Lower leg skin (tissue), 3 donors: Measurements from ENCODE around the gene CALML5.

Experiments used
- POLR2A ChIP-seq, 2 donors: fragments of 450-650 bp; IDR thresholded peaks; one replicate each; pipeline ENCODE4 v1.6.1; 2016 to 2017; ENCODE audit warnings: antibody characterized with exemption in 2 of 2, mild to moderate bottlenecking in 1 of 2, moderate library complexity in 1 of 2
- TF ChIP-seq, protein P1 (sequence below), 3 donors: fragments of 450-650 bp; IDR thresholded peaks; one replicate each; pipeline ENCODE4 v1.5.1; 2016; ENCODE audit warnings: antibody characterized with exemption in 3 of 3, mild to moderate bottlenecking in 3 of 3, moderate library complexity in 2 of 3

GRCh38 chr10:5492929-5493576 is 6.3 kb downstream of the CALML5 start:
- TF ChIP-seq, protein P1, sequence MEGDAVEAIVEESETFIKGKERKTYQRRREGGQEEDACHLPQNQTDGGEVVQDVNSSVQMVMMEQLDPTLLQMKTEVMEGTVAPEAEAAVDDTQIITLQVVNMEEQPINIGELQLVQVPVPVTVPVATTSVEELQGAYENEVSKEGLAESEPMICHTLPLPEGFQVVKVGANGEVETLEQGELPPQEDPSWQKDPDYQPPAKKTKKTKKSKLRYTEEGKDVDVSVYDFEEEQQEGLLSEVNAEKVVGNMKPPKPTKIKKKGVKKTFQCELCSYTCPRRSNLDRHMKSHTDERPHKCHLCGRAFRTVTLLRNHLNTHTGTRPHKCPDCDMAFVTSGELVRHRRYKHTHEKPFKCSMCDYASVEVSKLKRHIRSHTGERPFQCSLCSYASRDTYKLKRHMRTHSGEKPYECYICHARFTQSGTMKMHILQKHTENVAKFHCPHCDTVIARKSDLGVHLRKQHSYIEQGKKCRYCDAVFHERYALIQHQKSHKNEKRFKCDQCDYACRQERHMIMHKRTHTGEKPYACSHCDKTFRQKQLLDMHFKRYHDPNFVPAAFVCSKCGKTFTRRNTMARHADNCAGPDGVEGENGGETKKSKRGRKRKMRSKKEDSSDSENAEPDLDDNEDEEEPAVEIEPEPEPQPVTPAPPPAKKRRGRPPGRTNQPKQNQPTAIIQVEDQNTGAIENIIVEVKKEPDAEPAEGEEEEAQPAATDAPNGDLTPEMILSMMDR (IDR thresholded peaks at IDR 0.05) = no peak
- no peak for TF ChIP-seq POLR2A (IDR thresholded peaks at IDR 0.05)
